Measurements from ENCODE around the gene RNF38.

DNA sequence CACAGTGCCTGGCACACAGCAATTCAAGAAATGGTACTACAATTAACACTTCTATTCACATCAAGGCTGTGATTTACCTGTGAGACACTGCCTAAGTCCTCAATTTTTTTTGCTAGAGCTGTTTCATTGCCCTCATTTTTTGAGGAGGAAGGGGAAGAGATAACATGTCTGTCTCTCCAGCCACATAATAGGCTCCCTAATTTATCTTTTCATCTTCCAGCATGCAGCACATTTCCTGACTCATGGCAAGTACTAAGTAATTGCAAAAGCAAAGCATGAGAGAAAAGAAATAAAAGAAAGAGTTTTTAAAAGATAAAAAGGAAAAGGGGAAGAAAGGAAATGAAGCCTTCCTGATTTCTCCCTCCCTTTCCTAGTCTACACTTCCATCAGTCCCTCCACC is 26.9 kb upstream of the RNF38 start:
- TF ChIP-seq, protein P1, sequence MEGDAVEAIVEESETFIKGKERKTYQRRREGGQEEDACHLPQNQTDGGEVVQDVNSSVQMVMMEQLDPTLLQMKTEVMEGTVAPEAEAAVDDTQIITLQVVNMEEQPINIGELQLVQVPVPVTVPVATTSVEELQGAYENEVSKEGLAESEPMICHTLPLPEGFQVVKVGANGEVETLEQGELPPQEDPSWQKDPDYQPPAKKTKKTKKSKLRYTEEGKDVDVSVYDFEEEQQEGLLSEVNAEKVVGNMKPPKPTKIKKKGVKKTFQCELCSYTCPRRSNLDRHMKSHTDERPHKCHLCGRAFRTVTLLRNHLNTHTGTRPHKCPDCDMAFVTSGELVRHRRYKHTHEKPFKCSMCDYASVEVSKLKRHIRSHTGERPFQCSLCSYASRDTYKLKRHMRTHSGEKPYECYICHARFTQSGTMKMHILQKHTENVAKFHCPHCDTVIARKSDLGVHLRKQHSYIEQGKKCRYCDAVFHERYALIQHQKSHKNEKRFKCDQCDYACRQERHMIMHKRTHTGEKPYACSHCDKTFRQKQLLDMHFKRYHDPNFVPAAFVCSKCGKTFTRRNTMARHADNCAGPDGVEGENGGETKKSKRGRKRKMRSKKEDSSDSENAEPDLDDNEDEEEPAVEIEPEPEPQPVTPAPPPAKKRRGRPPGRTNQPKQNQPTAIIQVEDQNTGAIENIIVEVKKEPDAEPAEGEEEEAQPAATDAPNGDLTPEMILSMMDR (IDR thresholded peaks at IDR 0.05; ENCODE audit: low read depth, low read length, poor library complexity, severe bottlenecking) = no peak
- TF ChIP-seq EZH2phosphoT487 (IDR thresholded peaks at IDR 0.05; ENCODE audit: borderline replicate concordance, low read length) = no peak

Measured in DOHH2 (cell line).